T-cell (primary cell): ENCODE data around the gene ZNF414. TPM values are rescaled to one million over a fixed set of nuclear protein-coding genes. Genes with fewer than 3 reads are reported as not detected.
A peak's percentile ranks its signal among the peaks of the same experiment; 100 is the strongest.
"Not testable (repeated sequence)": the region's sequence is repeated elsewhere in the genome, so short reads cannot be mapped to it uniquely, and the experiment has no call there.

Experiments
- ATAC-seq, 4 experiments: fragments of 200-7000 bp in 3 of 4; fragments of 150-1000 bp in 1 of 4; cut with Tn5 transposase; replicated peaks in 1 of 4; 1 replicate in 3 of 4; 2 replicates in 1 of 4; pipeline ENCODE4 v1.10.0; 2021; ENCODE audit warnings: moderate library complexity in 3 of 4, mild to moderate bottlenecking in 2 of 4, moderate number of reproducible peaks in 1 of 4
- CTCF ChIA-PET, 2 donors: fragments of 300-600 bp; sonication (Branson Sonifier 250); formaldehyde crosslinking; loops; one replicate each; lab custom pipeline; 2022; ENCODE audit warnings: antibody characterized with exemption in 2 of 2; lab: Charles Lee
- POLR2A ChIA-PET, 2 donors: fragments of 300-600 bp; sonication (Branson Sonifier 250); formaldehyde crosslinking; loops; one replicate each; lab custom pipeline; 2022; ENCODE audit warnings: antibody characterized with exemption in 2 of 2; lab: Charles Lee
- DNase-seq, 35 experiments: peaks; one replicate each; pipeline versions ENCODE4 v3.0.0 to v3.0.0-alpha.2; 2013 to 2023
- H3K27ac ChIP-seq: one replicate; pipeline ENCODE4 v1.5.1; 2013; ENCODE audit warnings: low read length
- H3K27me3 ChIP-seq, 2 experiments: replicated peaks in 1 of 2; 1 replicate in 1 of 2; 2 replicates in 1 of 2; pipeline versions ENCODE4 v1.6.1 to v1.7.0; 2013; ENCODE audit warnings: low read length in 1 of 2, mixed read lengths in 1 of 2; ENCODE audit not compliant: control insufficient read depth in 2 of 2, insufficient read depth in 2 of 2; ENCODE audit errors: extremely low read depth in 1 of 2
- H3K36me3 ChIP-seq, 2 donors: 1 replicate in 1 of 2; 2 replicates in 1 of 2; pipeline versions ENCODE4 v1.6.1 to v1.7.0; 2013; ENCODE audit warnings: low read length in 1 of 2; ENCODE audit not compliant: control insufficient read depth in 2 of 2, insufficient read depth in 1 of 2; ENCODE audit errors: extremely low read depth in 1 of 2
- H3K4me1 ChIP-seq, 2 experiments: 1 replicate in 1 of 2; 2 replicates in 1 of 2; pipeline versions ENCODE4 v1.6.1 to v1.7.0; 2013; ENCODE audit warnings: low read length in 2 of 2, mixed read lengths in 1 of 2; ENCODE audit not compliant: insufficient read depth in 2 of 2, control insufficient read depth in 1 of 2; ENCODE audit errors: extremely low read depth in 1 of 2
- H3K4me3 ChIP-seq, 2 donors: 1 replicate in 1 of 2; 2 replicates in 1 of 2; pipeline versions ENCODE4 v1.5.1 to v1.7.0; 2013; ENCODE audit warnings: mild to moderate bottlenecking in 2 of 2, low read length in 1 of 2, moderate library complexity in 1 of 2; ENCODE audit not compliant: control insufficient read depth in 1 of 2; ENCODE audit errors: extremely low read depth in 1 of 2
- H3K9me3 ChIP-seq: 2 replicates; pipeline ENCODE4 v1.7.0; 2013
- H3K27ac Mint-ChIP-seq, 2 donors: one replicate each; pipeline ENCODE4 v1.8.0; 2020 to 2021; ENCODE audit warnings: mild to moderate bottlenecking in 2 of 2, mixed read lengths in 2 of 2
- H3K27me3 Mint-ChIP-seq, 2 donors: one replicate each; pipeline ENCODE4 v1.8.0; 2021 to 2022; ENCODE audit warnings: mixed read lengths in 2 of 2
- H3K36me3 Mint-ChIP-seq: one replicate; pipeline ENCODE4 v1.8.0; 2021; ENCODE audit warnings: mixed read lengths
- H3K4me1 Mint-ChIP-seq, 3 donors: one replicate each; pipeline ENCODE4 v1.8.0; 2020 to 2022; ENCODE audit warnings: mixed read lengths in 3 of 3, mild to moderate bottlenecking in 1 of 3
- H3K4me3 Mint-ChIP-seq, 3 donors: one replicate each; pipeline ENCODE4 v1.8.0; 2020 to 2022; ENCODE audit warnings: mild to moderate bottlenecking in 3 of 3, mixed read lengths in 3 of 3, moderate library complexity in 3 of 3
- H3K9me3 Mint-ChIP-seq, 3 donors: one replicate each; pipeline ENCODE4 v1.8.0; 2020 to 2022; ENCODE audit warnings: mixed read lengths in 3 of 3
- WGBS: methylation state at CpG from one replicate; pipeline ENCODE4 v1.1.5; 2013; ENCODE audit warnings: missing lambda C conversion rate; ENCODE audit not compliant: insufficient coverage; 5-methylcytosine and 5-hydroxymethylcytosine counted together
- total RNA-seq, 35 experiments: library from RNA in 6 of 35; stranded (reverse) in 6 of 35; fragments of 120-200 nt in 1 of 35; gene quantifications; one replicate each; pipeline versions ENCODE4 v1.2.1 to v1.2.4 and lab custom pipeline; 2013 to 2026

Gene ZNF414
- total RNA-seq, 5 donors from 2014 or later (not counting 1 experiment from before 2014, with no cell fraction given): 34.4 to 78.6 (median 67.2) TPM

- Mint-ChIP-seq H3K4me1 (peaks cover 56 to 65% (median 58%) of the 10 kb centered on the region in 3 donors), H3K27ac (peak overlapping the region; percentile 99 to 100), H3K4me3 (peak overlapping the region; percentile 89 to 92 (median 90))
- H3K4me3 ChIP-seq: peak overlapping the region; percentile 45 to 72
- DNase-seq, H3K9me3 ChIP-seq, H3K27me3 ChIP-seq, ATAC-seq, H3K9me3 Mint-ChIP-seq, H3K27me3 Mint-ChIP-seq, H3K36me3 Mint-ChIP-seq: not testable (repeated sequence)
- peaks cover 43 to 79% of the 10 kb centered on the region in 2 experiments for H3K4me1 ChIP-seq
- WGBS: 94% methylated on average over 13 of the region's 21 CpGs
- H3K27ac ChIP-seq: peak overlapping the region; percentile 85
- peaks cover 6 to 14% of the 10 kb centered on the region in 2 donors for H3K36me3 ChIP-seq
- ChIA-PET POLR2A (interaction anchor here in 1 of 2 donors (0.7 to 0.8 kb wide), 2 partner anchors 24 to 546 kb away, joined by 3 read pairs; no protein-coding TSS in a partner anchor), CTCF (interaction anchor here in 1 of 2 donors (1.0 to 1.3 kb wide), 4 partner anchors 54 to 1415 kb away, joined by 3 to 4 read pairs (median 4); partner anchors contain the start of gene MARCHF2)
Observed at GRCh38 chr19:8514505-8515009, 590 bp upstream of the ZNF414 start.

- ChIA-PET POLR2A (interaction anchor here (0.5 to 0.7 kb wide), 5 partner anchors 11 to 95 kb away, joined by 3 to 10 read pairs (median 3); no protein-coding TSS in a partner anchor), CTCF (interaction anchor here (0.6 to 1.2 kb wide), 4 partner anchors 26 to 1417 kb away, joined by 3 to 6 read pairs (median 4); partner anchors contain the start of gene MARCHF2 (in 1 of the 2))
- Histone ChIP-seq H3K9me3 (no peaks in the 10 kb centered on the region), H3K4me1 (peaks cover 38 to 65% of the 10 kb centered on the region in 2 experiments), H3K36me3 (peaks cover 6 to 14% of the 10 kb centered on the region in 2 donors), H3K27me3 (no peaks in the 10 kb centered on the region), H3K4me3 (peak overlapping the region; percentile 45 to 72), H3K27ac (peak overlapping the region; percentile 85)
- ATAC-seq (no peak), DNase-seq (no peak)
- Mint-ChIP-seq H3K4me1 (peaks cover 46 to 54% (median 49%) of the 10 kb centered on the region in 3 donors), H3K36me3 (no peaks in the 10 kb centered on the region), H3K9me3 (no peaks in the 10 kb centered on the region), H3K27ac (peak overlapping the region; percentile 99 to 100), H3K4me3 (peak overlapping the region; percentile 89 to 92 (median 90)), H3K27me3 (no peaks in the 10 kb centered on the region)
- WGBS: 60% methylated on average over 13 of the region's 19 CpGs
Observed at GRCh38 chr19:8513036-8513686, 806 bp downstream of the ZNF414 start.

- ATAC-seq: no peak
- H3K4me1 Mint-ChIP-seq: peaks cover 38 to 46% (median 41%) of the 10 kb centered on the region in 3 donors
- Histone ChIP-seq H3K27me3 (no peaks in the 10 kb centered on the region), H3K36me3 (peaks cover 6 to 14% of the 10 kb centered on the region in 2 donors), H3K4me1 (peaks cover 30 to 57% of the 10 kb centered on the region in 2 experiments), H3K27ac (peak overlapping the region; percentile 85), H3K9me3 (no peaks in the 10 kb centered on the region), H3K4me3 (no peak overlapping the region)
- H3K27ac Mint-ChIP-seq: peak overlapping the region; percentile 86 to 87
- POLR2A ChIA-PET: interaction anchor here in 1 of 2 donors (0.5 to 0.6 kb wide), 2 partner anchors 12 to 31 kb away, joined by 3 to 10 read pairs; no protein-coding TSS in a partner anchor
- no peaks in the 10 kb centered on the region for H3K9me3 Mint-ChIP-seq
- peak in 1 of 35 experiments; percentile 26 for DNase-seq
- no peaks in the 10 kb centered on the region for H3K27me3 Mint-ChIP-seq
- 98% methylated on average over 12 of the region's 22 CpGs for WGBS
- peak overlapping the region in 2 of 3 donors; percentile 49 to 52 for H3K4me3 Mint-ChIP-seq
- CTCF ChIA-PET: no interaction called here
- no peaks in the 10 kb centered on the region for H3K36me3 Mint-ChIP-seq
Observed at GRCh38 chr19:8512115-8512967, 1.6 kb downstream of the ZNF414 start.

- POLR2A ChIA-PET: no interaction called here
- whole genome bisulfite sequencing: 94% methylated on average over 40 of the region's 45 CpGs
- CTCF ChIA-PET: no interaction called here
- no peaks in the 10 kb centered on the region for H3K27me3 Mint-ChIP-seq
- no peaks in the 10 kb centered on the region for H3K36me3 Mint-ChIP-seq
- Histone ChIP-seq H3K4me1 (peaks cover 28 to 51% of the 10 kb centered on the region in 2 experiments), H3K9me3 (no peaks in the 10 kb centered on the region), H3K27ac (no peak overlapping the region), H3K27me3 (no peaks in the 10 kb centered on the region), H3K36me3 (peaks cover 6 to 14% of the 10 kb centered on the region in 2 donors), H3K4me3 (no peak overlapping the region)
- ATAC-seq (no peak), DNase-seq (no peak)
- peaks cover 34 to 41% (median 34%) of the 10 kb centered on the region in 3 donors for H3K4me1 Mint-ChIP-seq
- H3K9me3 Mint-ChIP-seq: no peaks in the 10 kb centered on the region
- H3K4me3 Mint-ChIP-seq: no peak overlapping the region
- peak overlapping the region; percentile 86 to 87 for H3K27ac Mint-ChIP-seq
Observed at GRCh38 chr19:8511573-8512101, 2.3 kb downstream of the ZNF414 start.

GRCh38 chr19:8510589-8511115, 3.3 kb downstream of the ZNF414 start:
- H3K9me3 Mint-ChIP-seq: no peaks in the 10 kb centered on the region
- DNase-seq: no peak
- POLR2A ChIA-PET: no interaction called here

More at GRCh38 chr19:8510589-8511115, 3.3 kb downstream of the ZNF414 start:
- Histone ChIP-seq H3K9me3 (no peaks in the 10 kb centered on the region), H3K27ac (no peak overlapping the region), H3K4me1 (peaks cover 24 to 51% of the 10 kb centered on the region in 2 experiments), H3K36me3 (peaks cover 6 to 14% of the 10 kb centered on the region in 2 donors), H3K4me3 (no peak overlapping the region), H3K27me3 (no peaks in the 10 kb centered on the region)
- Mint-ChIP-seq H3K27me3 (no peaks in the 10 kb centered on the region), H3K4me3 (no peak overlapping the region), H3K36me3 (no peaks in the 10 kb centered on the region), H3K4me1 (peaks cover 30 to 38% (median 33%) of the 10 kb centered on the region in 3 donors), H3K27ac (no peak overlapping the region)
- CTCF ChIA-PET: no interaction called here
- ATAC-seq: no peak
- 100% methylated on average over 18 of the region's 52 CpGs for WGBS
